Panc1 (cell line): ENCODE measurements around the gene GPX3. TPM values are rescaled to one million over a fixed set of nuclear protein-coding genes. Genes with fewer than 3 reads are reported as not detected.

Source experiments
- ATAC-seq: fragments of 200-7000 bp; cut with Tn5 transposase; 2 replicates; pipeline ENCODE4 v1.9.1; 2020; ENCODE audit warnings: mild to moderate bottlenecking, moderate library complexity
- BruUV-seq: library from RNA; stranded (reverse); fragments of 400-500 nt; replicated peaks from 2 replicates; lab custom pipeline; 2021; lab: Mats Ljungman, UMichigan
- CTCF ChIA-PET: fragments of 300-600 bp; sonication (Branson Sonifier 250); formaldehyde crosslinking; loops from one replicate; lab custom pipeline; 2022; ENCODE audit warnings: antibody characterized with exemption; lab: Charles Lee
- POLR2A ChIA-PET: fragments of 300-600 bp; sonication (Branson Sonifier 250); formaldehyde crosslinking; loops from one replicate; lab custom pipeline; 2022; ENCODE audit warnings: antibody characterized with exemption; lab: Charles Lee
- DNase-seq: peaks from one replicate; pipeline ENCODE4 v3.0.0-alpha.2; 2010; ENCODE audit warnings: low read depth, low spot score
- H3K27ac ChIP-seq: 2 replicates; pipeline ENCODE4 v1.5.1; 2011; ENCODE audit warnings: mild to moderate bottlenecking, low read length, inconsistent platforms
- H3K27me3 ChIP-seq: fragments of 200-500 bp; sonication (Bioruptor generic); 2 replicates; pipeline ENCODE4 v1.6.0; 2014; ENCODE audit warnings: low read length, inconsistent platforms; ENCODE audit not compliant: control insufficient read depth, insufficient read depth
- H3K36me3 ChIP-seq: fragments of 200-500 bp; sonication (Bioruptor generic); 2 replicates; pipeline ENCODE4 v1.5.1; 2014; ENCODE audit warnings: inconsistent platforms, mild to moderate bottlenecking, low read length, moderate library complexity; ENCODE audit not compliant: control insufficient read depth, insufficient read depth
- H3K4me1 ChIP-seq: 2 replicates; pipeline ENCODE4 v1.5.1; 2011; ENCODE audit warnings: inconsistent platforms, mild to moderate bottlenecking, low read length, moderate library complexity; ENCODE audit not compliant: control insufficient read depth, insufficient read depth
- H3K4me3 ChIP-seq, 2 experiments: 2 replicates each; pipeline ENCODE4 v1.5.1; 2011 to 2012; ENCODE audit warnings: low read depth in 2 of 2, low read length in 2 of 2, mild to moderate bottlenecking in 2 of 2, inconsistent platforms in 1 of 2, moderate library complexity in 1 of 2
- H3K9me3 ChIP-seq: fragments of 200-500 bp; sonication (Bioruptor generic); 2 replicates; pipeline ENCODE4 v1.5.1; 2014; ENCODE audit warnings: low read depth, mild to moderate bottlenecking, inconsistent platforms, low read length, moderate library complexity; ENCODE audit not compliant: control insufficient read depth, insufficient read depth
- CTCF ChIP-seq: fragments of 450-650 bp; IDR thresholded peaks from 2 replicates; pipeline ENCODE4 v1.5.1; 2017; ENCODE audit warnings: mild to moderate bottlenecking
- POLR2AphosphoS5 ChIP-seq: IDR thresholded peaks from 2 replicates; pipeline ENCODE4 v1.6.1; 2012; ENCODE audit warnings: mild to moderate bottlenecking, low read depth, low read length, moderate library complexity
- SIN3A ChIP-seq: IDR thresholded peaks from 2 replicates; pipeline ENCODE4 v1.6.1; 2012; ENCODE audit warnings: low read depth, mild to moderate bottlenecking, low read length, moderate library complexity, borderline replicate concordance; ENCODE audit not compliant: insufficient read depth
- TCF7L2 ChIP-seq: IDR thresholded peaks from 2 replicates; pipeline ENCODE4 v1.6.1; 2011; ENCODE audit warnings: mild to moderate bottlenecking, low read depth, low read length, inconsistent platforms
- in situ Hi-C: cut with HindIII; loops from 2 replicates; pipeline ENCODE4 v1.10.0; 2016; ENCODE audit warnings: low sequenced_read_pairs, low pct_unique_long_range_greater_than_20kb
- intact Hi-C: fragments of 100-400 bp; cut with micrococcal nuclease; formaldehyde crosslinking; loops from one replicate; pipeline ENCODE4 v1.10.0; 2022; ENCODE audit not compliant: unreplicated experiment
- total RNA-seq: library from RNA; stranded (reverse); gene quantifications from one replicate; pipeline ENCODE4 v1.2.1, GENCODE V29; 2021; ENCODE audit not compliant: unreplicated experiment
- TF ChIP-seq, protein P1 (sequence below), 2 experiments: IDR thresholded peaks; 2 replicates each; pipeline ENCODE4 v1.6.1; 2011 to 2012; ENCODE audit warnings: low read depth in 2 of 2, control low read depth in 1 of 2, low read length in 1 of 2, mild to moderate bottlenecking in 1 of 2, moderate library complexity in 1 of 2; ENCODE audit not compliant: insufficient read depth in 1 of 2

Gene GPX3
- total RNA-seq, 1 experiment from 2014 or later: 8.5 TPM

GRCh38 chr5:151051066-151051930, 30.9 kb downstream of the GPX3 start:
- no peak overlapping the region for H3K4me3 ChIP-seq
- H3K36me3 ChIP-seq: peaks cover 2% of the 10 kb centered on the region; the same call in 1 of the 2 replicates
- DNase-seq: no peak
- H3K4me1 ChIP-seq: no peaks in the 10 kb centered on the region
- H3K27me3 ChIP-seq: no peaks in the 10 kb centered on the region
- POLR2A ChIA-PET: no interaction called here
- no TSS peak for BruUV-seq
- in situ Hi-C loops: no loop called here
- intact Hi-C loops: loop anchor here (1.0 to 5.0 kb wide), 2 partner anchors 64 to 116 kb away; no protein-coding TSS in a partner anchor
- CTCF ChIA-PET: interaction anchor here (0.6 to 2.1 kb wide), 6 partner anchors 9 to 114 kb away, joined by 3 to 56 read pairs (median 4); no protein-coding TSS in a partner anchor
- no peak overlapping the region for H3K27ac ChIP-seq
- TF ChIP-seq CTCF (peak; percentile 89), POLR2AphosphoS5 (no peak)
- TF ChIP-seq, protein P1, sequence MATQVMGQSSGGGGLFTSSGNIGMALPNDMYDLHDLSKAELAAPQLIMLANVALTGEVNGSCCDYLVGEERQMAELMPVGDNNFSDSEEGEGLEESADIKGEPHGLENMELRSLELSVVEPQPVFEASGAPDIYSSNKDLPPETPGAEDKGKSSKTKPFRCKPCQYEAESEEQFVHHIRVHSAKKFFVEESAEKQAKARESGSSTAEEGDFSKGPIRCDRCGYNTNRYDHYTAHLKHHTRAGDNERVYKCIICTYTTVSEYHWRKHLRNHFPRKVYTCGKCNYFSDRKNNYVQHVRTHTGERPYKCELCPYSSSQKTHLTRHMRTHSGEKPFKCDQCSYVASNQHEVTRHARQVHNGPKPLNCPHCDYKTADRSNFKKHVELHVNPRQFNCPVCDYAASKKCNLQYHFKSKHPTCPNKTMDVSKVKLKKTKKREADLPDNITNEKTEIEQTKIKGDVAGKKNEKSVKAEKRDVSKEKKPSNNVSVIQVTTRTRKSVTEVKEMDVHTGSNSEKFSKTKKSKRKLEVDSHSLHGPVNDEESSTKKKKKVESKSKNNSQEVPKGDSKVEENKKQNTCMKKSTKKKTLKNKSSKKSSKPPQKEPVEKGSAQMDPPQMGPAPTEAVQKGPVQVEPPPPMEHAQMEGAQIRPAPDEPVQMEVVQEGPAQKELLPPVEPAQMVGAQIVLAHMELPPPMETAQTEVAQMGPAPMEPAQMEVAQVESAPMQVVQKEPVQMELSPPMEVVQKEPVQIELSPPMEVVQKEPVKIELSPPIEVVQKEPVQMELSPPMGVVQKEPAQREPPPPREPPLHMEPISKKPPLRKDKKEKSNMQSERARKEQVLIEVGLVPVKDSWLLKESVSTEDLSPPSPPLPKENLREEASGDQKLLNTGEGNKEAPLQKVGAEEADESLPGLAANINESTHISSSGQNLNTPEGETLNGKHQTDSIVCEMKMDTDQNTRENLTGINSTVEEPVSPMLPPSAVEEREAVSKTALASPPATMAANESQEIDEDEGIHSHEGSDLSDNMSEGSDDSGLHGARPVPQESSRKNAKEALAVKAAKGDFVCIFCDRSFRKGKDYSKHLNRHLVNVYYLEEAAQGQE (IDR thresholded peaks at IDR 0.05; ENCODE audit: insufficient read depth in 1 of 2, low read depth in 2 of 2, low read length in 1 of 2): no peak
- H3K9me3 ChIP-seq: no peaks in the 10 kb centered on the region
- peak; percentile 91 for ATAC-seq

GRCh38 chr5:151051931-151052608, 31.7 kb downstream of the GPX3 start:
- peaks cover 2% of the 10 kb centered on the region; the same call in 1 of the 2 replicates for H3K36me3 ChIP-seq
- DNase-seq: no peak
- BruUV-seq: no TSS peak
- TF ChIP-seq, protein P1 (IDR thresholded peaks at IDR 0.05; ENCODE audit: insufficient read depth in 1 of 2, low read depth in 2 of 2, low read length in 1 of 2): no peak
- TF ChIP-seq CTCF (no peak), SIN3A (no peak), TCF7L2 (no peak), POLR2AphosphoS5 (no peak)
- ATAC-seq: peak; percentile 27
- intact Hi-C loops: loop anchor here (1.0 to 5.0 kb wide), 2 partner anchors 63 to 115 kb away; no protein-coding TSS in a partner anchor
- H3K27me3 ChIP-seq: no peaks in the 10 kb centered on the region
- H3K4me3 ChIP-seq: no peak overlapping the region
- no peaks in the 10 kb centered on the region for H3K9me3 ChIP-seq
- POLR2A ChIA-PET: no interaction called here
- H3K4me1 ChIP-seq: no peaks in the 10 kb centered on the region
- CTCF ChIA-PET: interaction anchor here (0.6 to 2.1 kb wide), 6 partner anchors 10 to 113 kb away, joined by 3 to 56 read pairs (median 3); no protein-coding TSS in a partner anchor
- no peak overlapping the region for H3K27ac ChIP-seq
- in situ Hi-C loops: no loop called here
